ENCODE data around the gene TOX3. TPM values are rescaled to one million over a fixed set of nuclear protein-coding genes. Genes with fewer than 3 reads are reported as not detected.

The TOX3 gene
- total and polyA plus RNA-seq, 2 of the 13 experiments (the other 11 are each of a cell fraction or from before 2014, with no cell fraction given) = 14.5 to 98.6 TPM

DNA sequence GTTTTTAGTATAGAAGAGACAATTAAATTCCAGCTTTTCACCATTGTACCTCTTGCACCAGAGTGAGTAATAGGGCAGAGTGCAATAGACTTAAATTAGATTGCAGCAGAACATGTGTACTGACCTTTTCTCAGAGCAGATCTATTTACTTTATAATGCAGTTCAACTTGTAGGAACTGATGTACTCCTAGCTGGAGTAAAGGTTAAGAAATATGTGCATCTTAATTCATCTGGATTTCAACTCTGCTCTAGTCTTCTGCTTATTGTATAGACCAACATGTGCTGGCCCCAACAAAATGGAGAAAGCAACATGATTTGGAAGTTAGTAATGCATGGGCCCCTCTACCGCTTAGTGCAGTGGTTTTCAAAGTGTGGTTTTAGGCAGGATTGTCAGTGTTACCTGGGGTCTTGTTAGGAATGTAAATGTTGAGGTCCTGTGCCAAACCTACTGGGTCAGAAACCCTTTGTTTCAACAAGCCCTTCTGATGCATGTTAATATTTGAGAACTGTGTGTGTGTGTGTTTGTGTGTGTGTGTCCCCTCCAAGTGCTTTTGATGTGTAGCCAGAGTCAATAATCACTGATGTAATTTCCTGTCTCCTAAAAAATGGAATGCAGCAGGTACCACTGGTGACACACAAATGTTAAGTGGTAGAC, 138.6 kb downstream of the TOX3 start (continued):
- TF ChIP-seq MED8 (CRISPR knock-in tag; IDR thresholded peaks at IDR 0.05; ENCODE audit: insufficient replicate concordance) (peak; percentile 71), TMF1 (CRISPR knock-in tag; IDR thresholded peaks at IDR 0.05; ENCODE audit: low read depth) (peak; percentile 50; the same call in 1 of the 2 replicates), ISL2 (CRISPR knock-in tag; IDR thresholded peaks at IDR 0.05) (peak; percentile 96), ELF1 (CRISPR knock-in tag; IDR thresholded peaks at IDR 0.05) (peak; percentile 50; the same call in 1 of the 2 replicates), ZFP62 (CRISPR knock-in tag; IDR thresholded peaks at IDR 0.05) (no peak), BCL3 (CRISPR knock-in tag; IDR thresholded peaks at IDR 0.05) (peak; percentile 40; the same call in 1 of the 2 replicates), HDAC2 (CRISPR knock-in tag; IDR thresholded peaks at IDR 0.05) (peak; percentile 89), REL (CRISPR knock-in tag; conservative IDR thresholded peaks at IDR 0.05) (no peak), SMAD9 (CRISPR knock-in tag; IDR thresholded peaks at IDR 0.05) (no peak), HMG20A (CRISPR knock-in tag; IDR thresholded peaks at IDR 0.05; ENCODE audit: borderline replicate concordance) (peak; percentile 95), SIX1 (CRISPR knock-in tag; IDR thresholded peaks at IDR 0.05; ENCODE audit: borderline replicate concordance) (peak; percentile 53; the same call in 1 of the 2 replicates), HMG20B (CRISPR knock-in tag; conservative IDR thresholded peaks at IDR 0.05) (peak; percentile 85; the same call in 1 of the 2 replicates), FOXK2 (IDR thresholded peaks at IDR 0.05) (no peak), ZNF138 (CRISPR knock-in tag; IDR thresholded peaks at IDR 0.05; ENCODE audit: low read depth) (no peak), RNF2 (conservative IDR thresholded peaks at IDR 0.05; ENCODE audit: low read depth) (no peak), ZFX (CRISPR knock-in tag; IDR thresholded peaks at IDR 0.05; ENCODE audit: low read depth) (peak; percentile 40; the same call in 1 of the 2 replicates), SMC3 (IDR thresholded peaks at IDR 0.05; ENCODE audit: low read length) (no peak), ZNF639 (CRISPR knock-in tag; conservative IDR thresholded peaks at IDR 0.05) (0 out of 2 replicates have a peak, but pooled peaks have one; percentile 21), GABPA (IDR thresholded peaks at IDR 0.05; ENCODE audit: low read depth, low read length) (no peak), GABPA (CRISPR knock-in tag; IDR thresholded peaks at IDR 0.05; ENCODE audit: low read depth) (peak; percentile 79), SP140L (CRISPR knock-in tag; IDR thresholded peaks at IDR 0.05; ENCODE audit: borderline replicate concordance) (0 out of 2 replicates have a peak, but pooled peaks have one; percentile 46), TOE1 (CRISPR knock-in tag; IDR thresholded peaks at IDR 0.05) (no peak), GFI1 (CRISPR knock-in tag; IDR thresholded peaks at IDR 0.05; ENCODE audit: borderline replicate concordance) (peak; percentile 89)
- TF ChIP-seq, protein P1, sequence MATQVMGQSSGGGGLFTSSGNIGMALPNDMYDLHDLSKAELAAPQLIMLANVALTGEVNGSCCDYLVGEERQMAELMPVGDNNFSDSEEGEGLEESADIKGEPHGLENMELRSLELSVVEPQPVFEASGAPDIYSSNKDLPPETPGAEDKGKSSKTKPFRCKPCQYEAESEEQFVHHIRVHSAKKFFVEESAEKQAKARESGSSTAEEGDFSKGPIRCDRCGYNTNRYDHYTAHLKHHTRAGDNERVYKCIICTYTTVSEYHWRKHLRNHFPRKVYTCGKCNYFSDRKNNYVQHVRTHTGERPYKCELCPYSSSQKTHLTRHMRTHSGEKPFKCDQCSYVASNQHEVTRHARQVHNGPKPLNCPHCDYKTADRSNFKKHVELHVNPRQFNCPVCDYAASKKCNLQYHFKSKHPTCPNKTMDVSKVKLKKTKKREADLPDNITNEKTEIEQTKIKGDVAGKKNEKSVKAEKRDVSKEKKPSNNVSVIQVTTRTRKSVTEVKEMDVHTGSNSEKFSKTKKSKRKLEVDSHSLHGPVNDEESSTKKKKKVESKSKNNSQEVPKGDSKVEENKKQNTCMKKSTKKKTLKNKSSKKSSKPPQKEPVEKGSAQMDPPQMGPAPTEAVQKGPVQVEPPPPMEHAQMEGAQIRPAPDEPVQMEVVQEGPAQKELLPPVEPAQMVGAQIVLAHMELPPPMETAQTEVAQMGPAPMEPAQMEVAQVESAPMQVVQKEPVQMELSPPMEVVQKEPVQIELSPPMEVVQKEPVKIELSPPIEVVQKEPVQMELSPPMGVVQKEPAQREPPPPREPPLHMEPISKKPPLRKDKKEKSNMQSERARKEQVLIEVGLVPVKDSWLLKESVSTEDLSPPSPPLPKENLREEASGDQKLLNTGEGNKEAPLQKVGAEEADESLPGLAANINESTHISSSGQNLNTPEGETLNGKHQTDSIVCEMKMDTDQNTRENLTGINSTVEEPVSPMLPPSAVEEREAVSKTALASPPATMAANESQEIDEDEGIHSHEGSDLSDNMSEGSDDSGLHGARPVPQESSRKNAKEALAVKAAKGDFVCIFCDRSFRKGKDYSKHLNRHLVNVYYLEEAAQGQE (IDR thresholded peaks at IDR 0.05; ENCODE audit: borderline replicate concordance in 1 of 2, low read depth in 1 of 2, low read length in 2 of 2) = peak in 1 of 2 experiments; percentile 52; a peak in 2 of 4 replicates
